NCI-H510A treated with DMSO at 0.1 percent for 48 hours (cell line): ENCODE measurements around the gene HFE.
A peak's percentile ranks its signal among the peaks of the same experiment; 100 is the strongest.
"Not testable (repeated sequence)": the region's sequence is repeated elsewhere in the genome, so short reads cannot be mapped to it uniquely, and the experiment has no call there.

ENCODE experiments used
- DNase-seq: peaks from one replicate; lab custom pipeline; 2025; lab: John Stamatoyannopoulos, UW

The HFE gene

GRCh38 chr6:26059941-26060340, 27.3 kb upstream of the HFE start:
- DNase-seq: no peak

- peak; percentile 74 for DNase-seq
These were observed 22.5 kb upstream of the HFE start for GRCh38 chr6:26064619-26065257.

GRCh38 chr6:26065952-26066380, 21.3 kb upstream of the HFE start:
- DNase-seq: peak; percentile 51

GRCh38 chr6:26067367-26067766, 19.9 kb upstream of the HFE start:
- no peak for DNase-seq

- DNase-seq: no peak
These were observed 19.2 kb upstream of the HFE start for GRCh38 chr6:26068036-26068435.

- DNase-seq: no peak
These were observed 16.1 kb upstream of the HFE start for GRCh38 chr6:26071135-26071534.

- no peak for DNase-seq
These were observed 12.0 kb upstream of the HFE start for GRCh38 chr6:26075063-26075717.

- not testable (repeated sequence) for DNase-seq
These were observed 9.2 kb upstream of the HFE start for GRCh38 chr6:26078066-26078465.

- not testable (repeated sequence) for DNase-seq
These were observed 6.1 kb upstream of the HFE start for GRCh38 chr6:26081096-26081495.

- DNase-seq: no peak
These were observed 1.0 kb upstream of the HFE start for GRCh38 chr6:26086211-26086610.

GRCh38 chr6:26088344-26088743, 1.1 kb downstream of the HFE start:
- no peak for DNase-seq

- no peak for DNase-seq
These were observed 2.0 kb downstream of the HFE start for GRCh38 chr6:26089272-26089671.

GRCh38 chr6:26092443-26092842, 5.2 kb downstream of the HFE start:
- DNase-seq: no peak

- no peak for DNase-seq
These were observed 6.8 kb downstream of the HFE start for GRCh38 chr6:26094036-26094435.

GRCh38 chr6:26097268-26097875, 10.1 kb downstream of the HFE start:
- DNase-seq: peak; percentile 70

GRCh38 chr6:26103141-26103769, 16.0 kb downstream of the HFE start:
- DNase-seq: no peak

- DNase-seq: peak; percentile 92
These were observed 16.7 kb downstream of the HFE start for GRCh38 chr6:26103770-26104456.

GRCh38 chr6:26104457-26105108, 17.4 kb downstream of the HFE start:
- DNase-seq: no peak

- no peak for DNase-seq
These were observed 18.0 kb downstream of the HFE start for GRCh38 chr6:26105109-26105730.

- DNase-seq: no peak
These were observed 18.6 kb downstream of the HFE start for GRCh38 chr6:26105842-26106241.

- no peak for DNase-seq
These were observed 20.7 kb downstream of the HFE start for GRCh38 chr6:26107935-26108334.
